Omental fat pad (tissue), 4 donors: Measurements from ENCODE around the gene UQCRC1. TPM values are rescaled to one million over a fixed set of nuclear protein-coding genes. Genes with fewer than 3 reads are reported as not detected.

Experiments
- ATAC-seq: fragments of 150-250 bp; one replicate; pipeline ENCODE4 v1.9.1; 2016; ENCODE audit warnings: mild to moderate bottlenecking, moderate library complexity; ENCODE audit not compliant: low FRiP score
- DNase-seq: peaks from one replicate; pipeline ENCODE4 v3.0.0-alpha.2; 2019; ENCODE audit warnings: low spot score
- total RNA-seq, 4 donors: library from RNA; depleted of rRNA; stranded (reverse); fragments of >200 nt; gene quantifications; one replicate each; pipeline ENCODE4 v1.1.0, GENCODE V29; 2016
- TF ChIP-seq, protein P1 (sequence below), 3 donors: fragments of 450-650 bp; IDR thresholded peaks; one replicate each; pipeline ENCODE4 v1.5.1; 2016 to 2017; ENCODE audit warnings: antibody characterized with exemption in 3 of 3, mild to moderate bottlenecking in 3 of 3, moderate library complexity in 2 of 3

The UQCRC1 gene
- total RNA-seq, 4 donors from 2014 or later, result 207 to 282 (median 254) TPM

DNA sequence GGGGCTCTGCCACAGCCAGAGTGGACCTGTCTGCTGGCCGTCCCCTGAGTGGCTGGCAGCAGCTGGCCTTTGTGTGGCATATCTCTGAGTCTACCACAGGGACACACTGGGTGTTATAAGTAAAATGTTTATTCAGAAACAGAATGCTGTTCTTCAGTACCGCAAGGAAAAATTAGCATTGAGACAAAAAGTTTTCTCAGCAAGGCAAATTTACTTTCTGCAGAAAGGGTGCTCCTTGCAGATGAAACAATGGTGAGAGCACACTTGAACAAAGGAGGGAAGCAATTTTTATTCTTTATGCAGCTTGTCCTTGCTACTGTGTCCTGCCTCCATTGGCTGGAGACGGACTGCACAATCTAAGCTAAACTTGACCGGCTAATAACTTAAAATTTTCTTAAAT lies 8.1 kb upstream of the UQCRC1 start:
- no peak for DNase-seq
- ATAC-seq, result no peak
- TF ChIP-seq, protein P1, sequence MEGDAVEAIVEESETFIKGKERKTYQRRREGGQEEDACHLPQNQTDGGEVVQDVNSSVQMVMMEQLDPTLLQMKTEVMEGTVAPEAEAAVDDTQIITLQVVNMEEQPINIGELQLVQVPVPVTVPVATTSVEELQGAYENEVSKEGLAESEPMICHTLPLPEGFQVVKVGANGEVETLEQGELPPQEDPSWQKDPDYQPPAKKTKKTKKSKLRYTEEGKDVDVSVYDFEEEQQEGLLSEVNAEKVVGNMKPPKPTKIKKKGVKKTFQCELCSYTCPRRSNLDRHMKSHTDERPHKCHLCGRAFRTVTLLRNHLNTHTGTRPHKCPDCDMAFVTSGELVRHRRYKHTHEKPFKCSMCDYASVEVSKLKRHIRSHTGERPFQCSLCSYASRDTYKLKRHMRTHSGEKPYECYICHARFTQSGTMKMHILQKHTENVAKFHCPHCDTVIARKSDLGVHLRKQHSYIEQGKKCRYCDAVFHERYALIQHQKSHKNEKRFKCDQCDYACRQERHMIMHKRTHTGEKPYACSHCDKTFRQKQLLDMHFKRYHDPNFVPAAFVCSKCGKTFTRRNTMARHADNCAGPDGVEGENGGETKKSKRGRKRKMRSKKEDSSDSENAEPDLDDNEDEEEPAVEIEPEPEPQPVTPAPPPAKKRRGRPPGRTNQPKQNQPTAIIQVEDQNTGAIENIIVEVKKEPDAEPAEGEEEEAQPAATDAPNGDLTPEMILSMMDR (IDR thresholded peaks at IDR 0.05), result no peak

DNA sequence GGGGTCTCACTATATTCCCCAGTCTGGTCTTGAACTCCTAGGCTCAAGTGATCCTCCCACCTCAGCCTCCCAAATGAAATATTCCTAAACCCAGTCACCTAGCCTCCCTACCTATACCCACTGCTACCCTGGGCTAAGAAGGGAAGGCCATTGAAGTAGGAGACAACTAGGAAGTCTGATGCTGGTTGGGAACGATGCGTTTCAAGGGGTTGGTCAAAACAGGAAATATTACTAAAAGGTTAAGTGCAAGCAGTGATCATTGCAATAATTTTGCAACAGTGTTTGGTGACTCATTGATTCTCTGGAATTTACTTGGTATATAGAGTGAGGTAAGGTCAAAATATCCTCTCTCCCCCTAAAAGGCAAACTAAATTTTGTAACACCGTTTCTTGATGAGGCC lies 4.6 kb upstream of the UQCRC1 start:
- ATAC-seq (no peak), DNase-seq (no peak)
- TF ChIP-seq, protein P1 (IDR thresholded peaks at IDR 0.05), result no peak

DNA sequence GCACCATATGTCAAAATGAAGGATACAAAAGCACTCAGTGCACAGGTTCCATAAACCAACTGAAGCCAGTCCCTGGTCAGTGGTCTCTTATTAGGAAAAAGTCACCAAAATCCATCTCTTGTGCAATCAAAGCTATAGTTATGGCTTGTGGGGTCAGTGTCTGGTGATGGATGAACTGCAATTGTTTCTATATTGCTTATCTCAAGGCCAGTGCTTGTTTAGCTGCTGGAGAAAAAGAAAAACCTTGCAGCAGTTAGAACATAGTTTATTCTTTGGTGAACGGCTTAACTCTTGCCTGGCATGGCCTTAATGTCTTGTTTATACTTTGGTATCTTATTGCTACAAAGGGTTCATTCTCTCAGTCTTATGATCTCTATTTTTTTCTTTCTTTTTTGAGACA lies 2.9 kb upstream of the UQCRC1 start:
- no peak for ATAC-seq
- no peak for DNase-seq

DNA sequence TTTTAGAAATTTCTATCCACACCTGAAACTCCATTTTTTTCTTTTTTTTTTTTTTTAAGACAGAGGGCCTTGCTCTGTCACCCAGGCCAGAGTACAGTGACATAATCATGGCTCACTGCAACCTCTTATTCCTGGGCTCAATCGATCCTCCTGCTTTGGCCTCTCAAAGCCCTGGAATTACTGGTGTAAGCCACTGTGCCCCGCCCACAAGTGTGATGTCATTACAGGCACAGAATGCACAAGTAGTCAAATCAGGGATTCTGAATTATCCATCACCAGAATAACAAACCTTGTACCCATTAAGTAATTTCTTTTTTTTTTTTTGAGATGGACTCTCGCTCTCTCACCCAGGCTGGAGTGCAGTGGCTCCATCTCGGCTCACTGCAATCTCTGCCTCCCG lies 1.9 kb downstream of the UQCRC1 start:
- TF ChIP-seq, protein P1 (IDR thresholded peaks at IDR 0.05), result no peak
- ATAC-seq (no peak), DNase-seq (no peak)

More for the DNA sequence above, 2.9 kb upstream of the UQCRC1 start:
- TF ChIP-seq, protein P1 (IDR thresholded peaks at IDR 0.05), result no peak

DNA sequence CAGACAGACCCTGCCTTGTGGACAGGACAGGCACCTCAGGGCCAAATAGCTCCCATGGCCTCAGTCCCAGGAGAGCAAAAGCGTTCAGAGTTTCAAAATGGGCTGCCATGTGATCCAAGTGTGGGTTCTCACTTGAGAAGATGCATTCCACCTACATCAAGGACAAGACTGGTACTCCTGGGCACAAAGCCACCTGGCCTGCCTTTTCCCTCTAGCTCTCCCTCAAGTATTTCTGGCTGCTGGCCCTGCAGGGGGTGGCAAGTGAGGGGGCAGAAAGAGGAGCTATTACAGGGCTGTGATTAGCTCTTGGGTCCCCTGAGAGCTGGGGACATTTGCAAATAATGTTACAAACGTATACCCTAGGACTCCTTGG lies 7.8 kb downstream of the UQCRC1 start:
- TF ChIP-seq, protein P1 (IDR thresholded peaks at IDR 0.05), result no peak
- DNase-seq, result no peak
- no peak for ATAC-seq

DNA sequence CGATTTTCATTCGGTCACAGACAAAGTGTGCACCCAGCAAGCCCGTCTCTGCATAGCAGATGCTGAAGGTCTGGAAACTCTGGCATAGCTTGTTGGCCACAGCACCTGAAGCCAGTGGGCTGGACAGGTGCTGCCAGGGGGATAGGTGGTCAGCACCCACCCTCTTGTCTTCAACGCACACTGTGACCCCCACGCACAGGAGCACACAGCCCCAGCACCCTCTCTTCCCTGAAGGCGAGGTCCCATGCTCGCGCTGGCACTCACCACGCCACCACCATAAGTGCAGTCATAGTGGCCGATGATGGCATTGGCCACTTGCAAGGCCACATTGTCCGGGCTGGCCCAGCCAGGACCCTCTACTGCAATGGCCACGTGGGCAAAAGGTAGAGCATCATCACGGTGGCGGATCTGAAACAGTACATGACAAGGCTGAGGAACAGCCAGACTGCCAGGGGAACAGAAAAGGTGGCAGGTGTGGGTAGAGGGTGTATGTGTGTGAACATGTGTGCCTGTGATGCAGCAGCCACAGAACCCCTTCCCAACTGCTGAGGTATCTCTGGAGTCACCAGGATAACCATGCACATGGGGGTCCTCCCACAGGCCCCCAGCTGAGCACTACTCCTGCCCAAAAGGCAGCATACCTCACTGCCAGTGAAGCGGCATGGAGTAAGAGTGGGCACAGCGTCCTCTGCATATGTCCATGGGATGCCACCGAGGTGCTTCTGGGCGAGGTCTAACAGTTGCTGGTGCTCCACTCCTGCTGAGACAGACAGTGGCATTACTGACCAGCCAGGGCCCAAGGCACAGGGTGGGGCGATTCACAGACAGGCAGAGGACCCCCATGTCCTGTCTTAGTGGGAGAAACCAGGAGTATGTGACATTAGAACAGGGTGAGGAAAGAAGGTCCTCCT lies 8.5 kb downstream of the UQCRC1 start:
- TF ChIP-seq, protein P1 (IDR thresholded peaks at IDR 0.05), result no peak
- ATAC-seq (no peak), DNase-seq (no peak)
